ENCODE measurements around the gene C10orf105. TPM values are rescaled to one million over a fixed set of nuclear protein-coding genes. Genes with fewer than 3 reads are reported as not detected.
A peak's percentile ranks its signal among the peaks of the same experiment; 100 is the strongest.

C10orf105 gene
- total RNA-seq, 2 experiments from 2014 or later = 0.09 to 0.15 TPM

DNA sequence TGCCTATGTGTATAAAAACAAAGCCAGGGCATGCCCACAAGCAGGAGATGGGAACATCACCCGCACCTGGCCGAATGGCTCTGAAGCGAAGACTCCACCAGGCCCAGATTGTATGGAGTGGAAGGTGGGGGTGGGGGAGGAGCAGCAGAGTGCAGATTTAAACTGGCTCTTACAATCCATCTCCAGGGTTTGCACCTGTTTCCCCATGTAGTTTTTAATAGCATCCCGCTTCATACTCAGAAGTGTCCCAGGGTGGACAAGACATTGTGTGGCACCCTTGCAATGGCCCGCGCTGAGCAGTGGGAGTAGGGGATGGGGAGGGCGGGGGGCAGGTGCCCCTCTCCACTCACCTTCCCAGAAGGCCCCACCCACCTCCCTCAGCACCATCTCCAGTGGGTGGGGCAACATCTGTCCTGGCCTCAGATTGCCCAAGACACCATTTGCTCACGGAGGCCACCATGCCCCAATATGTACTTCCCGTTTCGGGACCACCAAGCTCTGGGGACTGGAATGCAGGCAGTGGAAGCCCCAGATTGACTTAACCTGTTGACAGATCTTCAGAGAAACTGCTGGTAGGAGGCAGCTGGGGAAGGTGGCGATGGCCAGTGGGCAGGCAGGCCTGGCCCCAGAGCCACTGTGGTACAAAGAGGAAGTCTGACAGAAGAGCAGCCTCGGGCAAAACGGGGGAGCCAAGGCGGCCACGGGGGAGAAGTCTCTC is 30.7 kb upstream of the C10orf105 start:
- H3K4me3 ChIP-seq (ENCODE audit: low read depth, low read length, poor library complexity, severe bottlenecking) = no peak overlapping the region
- POLR2A ChIA-PET = interaction anchor here (0.7 kb wide), 1 partner anchor 17 kb away, joined by 3 read pairs; no protein-coding TSS in a partner anchor
- H3K27ac ChIP-seq (ENCODE audit: low read depth, low read length, poor library complexity, severe bottlenecking) = peak overlapping the region; percentile 88
- no peaks in the 10 kb centered on the region for H3K9me3 ChIP-seq (ENCODE audit: low read length)
- DNase-seq (ENCODE audit: low spot score) = no peak
- no peaks in the 10 kb centered on the region for H3K79me2 ChIP-seq (ENCODE audit: insufficient read depth, low read depth, low read length)
- peaks cover 89% of the 10 kb centered on the region for H3K4me1 ChIP-seq (ENCODE audit: insufficient read depth, low read length, poor library complexity, severe bottlenecking)
- CTCF ChIA-PET (ENCODE audit: unreplicated experiment) = interaction anchor here (0.6 kb wide), 1 partner anchor 113 kb away, joined by 3 read pairs; no protein-coding TSS in a partner anchor
- TF ChIP-seq, protein P1, sequence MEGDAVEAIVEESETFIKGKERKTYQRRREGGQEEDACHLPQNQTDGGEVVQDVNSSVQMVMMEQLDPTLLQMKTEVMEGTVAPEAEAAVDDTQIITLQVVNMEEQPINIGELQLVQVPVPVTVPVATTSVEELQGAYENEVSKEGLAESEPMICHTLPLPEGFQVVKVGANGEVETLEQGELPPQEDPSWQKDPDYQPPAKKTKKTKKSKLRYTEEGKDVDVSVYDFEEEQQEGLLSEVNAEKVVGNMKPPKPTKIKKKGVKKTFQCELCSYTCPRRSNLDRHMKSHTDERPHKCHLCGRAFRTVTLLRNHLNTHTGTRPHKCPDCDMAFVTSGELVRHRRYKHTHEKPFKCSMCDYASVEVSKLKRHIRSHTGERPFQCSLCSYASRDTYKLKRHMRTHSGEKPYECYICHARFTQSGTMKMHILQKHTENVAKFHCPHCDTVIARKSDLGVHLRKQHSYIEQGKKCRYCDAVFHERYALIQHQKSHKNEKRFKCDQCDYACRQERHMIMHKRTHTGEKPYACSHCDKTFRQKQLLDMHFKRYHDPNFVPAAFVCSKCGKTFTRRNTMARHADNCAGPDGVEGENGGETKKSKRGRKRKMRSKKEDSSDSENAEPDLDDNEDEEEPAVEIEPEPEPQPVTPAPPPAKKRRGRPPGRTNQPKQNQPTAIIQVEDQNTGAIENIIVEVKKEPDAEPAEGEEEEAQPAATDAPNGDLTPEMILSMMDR (conservative IDR thresholded peaks at IDR 0.05; ENCODE audit: low read length) = no peak
- no peak for TF ChIP-seq EZH2phosphoT487 (IDR thresholded peaks at IDR 0.05; ENCODE audit: borderline replicate concordance, low read depth, low read length)
- no peaks in the 10 kb centered on the region for H4K20me1 ChIP-seq (ENCODE audit: insufficient read depth, low read length)
- no TSS peak for BruUV-seq (replicated peaks)
- H2AFZ ChIP-seq (ENCODE audit: low read length) = no peak overlapping the region
- intact Hi-C loops (cut with micrococcal nuclease; ENCODE audit: unreplicated experiment) = no loop called here
- H3K36me3 ChIP-seq (ENCODE audit: insufficient read depth, low read length) = no peaks in the 10 kb centered on the region
- no peak overlapping the region for H3K4me2 ChIP-seq (ENCODE audit: low read length)
- H3K9me2 ChIP-seq (ENCODE audit: insufficient read depth, low read length) = no peaks in the 10 kb centered on the region

DNA sequence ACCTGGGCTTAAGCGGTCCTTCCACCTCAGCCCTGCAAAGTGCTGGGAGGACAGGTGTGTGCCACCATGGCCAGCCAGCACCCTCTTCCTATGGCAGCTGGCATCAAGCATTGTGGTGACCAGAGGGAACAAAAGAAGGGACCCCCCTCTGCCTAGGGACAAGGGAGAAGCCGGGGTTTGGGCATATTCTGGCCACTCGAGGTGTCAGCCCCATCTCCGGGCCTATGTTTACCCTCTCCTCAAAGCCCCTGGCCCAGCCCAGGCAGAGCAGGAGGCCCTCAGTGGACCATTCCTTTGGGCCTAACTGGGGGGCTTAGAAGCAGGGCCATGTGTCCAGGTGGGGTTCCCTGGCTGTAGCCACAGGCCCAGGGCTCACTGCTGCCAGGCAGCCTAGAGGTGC is 29.8 kb upstream of the C10orf105 start:
- Histone ChIP-seq H3K9me2 (ENCODE audit: insufficient read depth, low read length) (no peaks in the 10 kb centered on the region), H2AFZ (ENCODE audit: low read length) (peak overlapping the region; percentile 74; the same call in 1 of the 2 replicates), H3K9me3 (ENCODE audit: low read length) (no peaks in the 10 kb centered on the region), H3K27ac (ENCODE audit: low read depth, low read length, poor library complexity, severe bottlenecking) (peak overlapping the region; percentile 88), H3K4me2 (ENCODE audit: low read length) (peak overlapping the region; percentile 73), H3K79me2 (ENCODE audit: insufficient read depth, low read depth, low read length) (no peaks in the 10 kb centered on the region), H3K36me3 (ENCODE audit: insufficient read depth, low read length) (no peaks in the 10 kb centered on the region), H3K4me3 (ENCODE audit: low read depth, low read length, poor library complexity, severe bottlenecking) (no peak overlapping the region), H4K20me1 (ENCODE audit: insufficient read depth, low read length) (no peaks in the 10 kb centered on the region), H3K4me1 (ENCODE audit: insufficient read depth, low read length, poor library complexity, severe bottlenecking) (peaks cover 81% of the 10 kb centered on the region)
- intact Hi-C loops (cut with micrococcal nuclease; ENCODE audit: unreplicated experiment) = no loop called here
- ChIA-PET CTCF (ENCODE audit: unreplicated experiment) (interaction anchor here (0.5 to 1.2 kb wide), 6 partner anchors 8 to 176 kb away, joined by 3 to 5 read pairs (median 3); partner anchors contain the start of gene VSIR), POLR2A (interaction anchor here (0.6 to 1.4 kb wide), 8 partner anchors 9 to 36 kb away, joined by 3 to 7 read pairs (median 3); no protein-coding TSS in a partner anchor)
- DNase-seq (ENCODE audit: low spot score) = no peak
- no peak for TF ChIP-seq EZH2phosphoT487 (IDR thresholded peaks at IDR 0.05; ENCODE audit: borderline replicate concordance, low read depth, low read length)
- TF ChIP-seq, protein P1 (conservative IDR thresholded peaks at IDR 0.05; ENCODE audit: low read length) = no peak
- no TSS peak for BruUV-seq (replicated peaks)

All from OCI-LY7 (cell line).